ENCODE measurements around the gene ANKRD33. TPM values are rescaled to one million over a fixed set of nuclear protein-coding genes. Genes with fewer than 3 reads are reported as not detected.

ANKRD33 gene
- polyA plus RNA-seq, 3 donors = 0.16 to 0.45 (median 0.36) TPM

GRCh38 chr12:51925346-51926063 lies 37.6 kb downstream of the ANKRD33 start:
- no peak for DNase-seq (ENCODE audit: extremely low read depth in 1 of 11, low read depth in 9 of 11, low spot score in 4 of 11)

- DNase-seq (ENCODE audit: extremely low read depth in 1 of 11, low read depth in 9 of 11, low spot score in 4 of 11) = no peak
Measured at GRCh38 chr12:51926064-51926632, 38.2 kb downstream of the ANKRD33 start.

- DNase-seq (ENCODE audit: extremely low read depth in 1 of 11, low read depth in 9 of 11, low spot score in 4 of 11) = no peak
Measured at GRCh38 chr12:51926718-51927117, 38.8 kb downstream of the ANKRD33 start.

- DNase-seq (ENCODE audit: extremely low read depth in 1 of 11, low read depth in 9 of 11, low spot score in 4 of 11) = no peak
Measured at GRCh38 chr12:51932218-51933076, 44.5 kb downstream of the ANKRD33 start.

- no peak for DNase-seq (ENCODE audit: extremely low read depth in 1 of 11, low read depth in 9 of 11, low spot score in 4 of 11)
Measured at GRCh38 chr12:51934080-51934479, 46.2 kb downstream of the ANKRD33 start.

GRCh38 chr12:51937926-51938325 lies 50.0 kb downstream of the ANKRD33 start:
- no peak for DNase-seq (ENCODE audit: extremely low read depth in 1 of 11, low read depth in 9 of 11, low spot score in 4 of 11)

- no peak for DNase-seq (ENCODE audit: extremely low read depth in 1 of 11, low read depth in 9 of 11, low spot score in 4 of 11)
Measured at GRCh38 chr12:51938726-51939125, 50.8 kb downstream of the ANKRD33 start.

GRCh38 chr12:51941011-51941581 lies 53.2 kb downstream of the ANKRD33 start:
- no peak for DNase-seq (ENCODE audit: extremely low read depth in 1 of 11, low read depth in 9 of 11, low spot score in 4 of 11)

Other genes starting within 250 kb of the ANKRD33 start
- 1 to 10 TPM; 3.0 to 6.0 (median 4.5) TPM for gene FIGNL2, start 39.4 kb upstream of the ANKRD33 start, polyA plus RNA-seq (ENCODE audit: insufficient read length in 3 of 3)
- gene ACVRL1, start 19.4 kb downstream of the ANKRD33 start, polyA plus RNA-seq (ENCODE audit: insufficient read length in 3 of 3) = 10 to 100 TPM; 29.9 to 37.0 (median 31.1) TPM
- gene ACVR1B, start 63.6 kb downstream of the ANKRD33 start, polyA plus RNA-seq (ENCODE audit: insufficient read length in 3 of 3) = 10 to 100 TPM; 52.6 to 59.3 (median 54.1) TPM
- gene TAMALIN, start 118.8 kb downstream of the ANKRD33 start, polyA plus RNA-seq (ENCODE audit: insufficient read length in 3 of 3) = 10 to 100 TPM; 19.7 to 21.4 (median 20.3) TPM
- gene NR4A1, start 163.3 kb downstream of the ANKRD33 start, polyA plus RNA-seq (ENCODE audit: insufficient read length in 3 of 3) = 10 to 100 TPM; 14.8 to 43.3 (median 36.0) TPM
- 10 to 100 TPM; 21.8 to 32.0 (median 24.7) TPM for gene ATG101, start 181.9 kb downstream of the ANKRD33 start, polyA plus RNA-seq (ENCODE audit: insufficient read length in 3 of 3)
- gene SMIM41, start 191.6 kb downstream of the ANKRD33 start, polyA plus RNA-seq (ENCODE audit: insufficient read length in 3 of 3) = under 1 TPM; 0.34 to 0.73 (median 0.69) TPM

Measured in renal cortex interstitium (tissue), 11 donors.